GM23338 (cell line): ENCODE measurements around the gene MTA1. TPM values are rescaled to one million over a fixed set of nuclear protein-coding genes. Genes with fewer than 3 reads are reported as not detected.

ENCODE experiments used
- ATAC-seq: fragments of 200-7000 bp; cut with Tn5 transposase; 3 replicates; pipeline ENCODE4 v1.9.1; 2020
- DNase-seq: peaks from one replicate; pipeline ENCODE4 v3.0.0-alpha.2; 2015; ENCODE audit warnings: low spot score
- H2AFZ ChIP-seq: fragments of 200-600 bp; sonication (generic); 2 replicates; pipeline ENCODE4 v1.8.0; 2016; ENCODE audit warnings: antibody characterized with exemption, mild to moderate bottlenecking, moderate library complexity
- H3F3A ChIP-seq: fragments of 200-600 bp; sonication (generic); replicated peaks from 2 replicates; pipeline ENCODE4 v1.8.0; 2017; ENCODE audit warnings: antibody characterized with exemption, mixed run types, low read depth
- H3K27ac ChIP-seq: fragments of 200-600 bp; sonication (generic); 2 replicates; pipeline ENCODE4 v1.6.1; 2016; ENCODE audit warnings: low read depth
- H3K27me3 ChIP-seq: fragments of 200-600 bp; sonication (generic); 2 replicates; pipeline ENCODE4 v1.8.0; 2016; ENCODE audit warnings: mild to moderate bottlenecking, mixed run types, moderate library complexity; ENCODE audit not compliant: insufficient read depth
- H3K36me3 ChIP-seq: fragments of 200-600 bp; sonication (generic); 2 replicates; pipeline ENCODE4 v1.8.0; 2016; ENCODE audit warnings: mild to moderate bottlenecking; ENCODE audit not compliant: insufficient read depth
- H3K4me1 ChIP-seq: fragments of 200-600 bp; sonication (generic); 2 replicates; pipeline ENCODE4 v1.8.0; 2016; ENCODE audit warnings: mild to moderate bottlenecking, moderate library complexity; ENCODE audit not compliant: insufficient read depth
- H3K4me2 ChIP-seq: fragments of 200-600 bp; sonication (generic); 2 replicates; pipeline ENCODE4 v1.7.1; 2017; ENCODE audit warnings: mixed run types
- H3K4me3 ChIP-seq: fragments of 200-600 bp; sonication (generic); 2 replicates; pipeline ENCODE4 v1.6.1; 2016; ENCODE audit warnings: mixed run types
- H3K79me2 ChIP-seq: fragments of 200-600 bp; sonication (generic); replicated peaks from 2 replicates; pipeline ENCODE4 v1.8.0; 2017; ENCODE audit warnings: mild to moderate bottlenecking; ENCODE audit not compliant: insufficient read depth
- H3K9me2 ChIP-seq: fragments of 200-600 bp; sonication (generic); 2 replicates; pipeline ENCODE4 v1.8.0; 2017; ENCODE audit not compliant: insufficient read depth
- H4K20me1 ChIP-seq: fragments of 200-600 bp; sonication (generic); replicated peaks from 2 replicates; pipeline ENCODE4 v1.8.0; 2017; ENCODE audit warnings: mild to moderate bottlenecking; ENCODE audit not compliant: insufficient read depth
- H3K27ac Mint-ChIP-seq: 2 replicates; pipeline ENCODE4 v1.8.0; 2020; ENCODE audit warnings: inconsistent platforms, mild to moderate bottlenecking, moderate library complexity, mixed read lengths
- H3K27me3 Mint-ChIP-seq: 3 replicates; pipeline ENCODE4 v1.8.0; 2022; ENCODE audit warnings: low read depth, mild to moderate bottlenecking, moderate library complexity, mixed read lengths, inconsistent platforms; ENCODE audit not compliant: insufficient read depth, poor library complexity
- H3K36me3 Mint-ChIP-seq: 3 replicates; pipeline ENCODE4 v1.8.0; 2021; ENCODE audit warnings: low read depth, mild to moderate bottlenecking, inconsistent platforms, moderate library complexity, mixed read lengths
- H3K4me1 Mint-ChIP-seq: 3 replicates; pipeline ENCODE4 v1.8.0; 2020; ENCODE audit warnings: mild to moderate bottlenecking, inconsistent platforms, mixed read lengths
- H3K4me3 Mint-ChIP-seq: 3 replicates; pipeline ENCODE4 v1.8.0; 2021; ENCODE audit warnings: moderate library complexity, mild to moderate bottlenecking, inconsistent platforms, mixed read lengths
- H3K9me3 Mint-ChIP-seq: 3 replicates; pipeline ENCODE4 v1.8.0; 2020; ENCODE audit warnings: moderate library complexity, mild to moderate bottlenecking, inconsistent platforms, mixed read lengths
- CREB1 ChIP-seq: fragments of 250-450 bp; sonication (Bioruptor Pico); IDR thresholded peaks from 2 replicates; pipeline ENCODE4 v1.5.0; 2020; ENCODE audit warnings: low read depth, mild to moderate bottlenecking, moderate library complexity
- CTCF ChIP-seq, 2 experiments: fragments of 200-600 bp in 1 of 2; sonication (generic) in 1 of 2; conservative IDR thresholded peaks; 2 replicates each; pipeline versions ENCODE4 v1.5.1 to v1.6.1; 2016 to 2017; ENCODE audit warnings: antibody characterized with exemption in 2 of 2, low read depth in 2 of 2, mild to moderate bottlenecking in 2 of 2, moderate library complexity in 1 of 2
- ETS1 ChIP-seq: IDR thresholded peaks from 2 replicates; pipeline ENCODE4 v1.6.1; 2016; ENCODE audit warnings: antibody characterized with exemption
- EZH2 ChIP-seq: fragments of 200-600 bp; sonication (generic); IDR thresholded peaks from one replicate; pipeline ENCODE4 v1.8.0; 2017; ENCODE audit warnings: antibody characterized with exemption, mild to moderate bottlenecking, low read depth; ENCODE audit not compliant: unreplicated experiment
- EZH2phosphoT487 ChIP-seq: fragments of 200-600 bp; sonication (generic); IDR thresholded peaks from one replicate; pipeline ENCODE4 v1.8.1; 2018; ENCODE audit warnings: antibody characterized with exemption; ENCODE audit not compliant: unreplicated experiment
- JUNB ChIP-seq: IDR thresholded peaks from one replicate; pipeline ENCODE4 v1.6.1; 2016; ENCODE audit warnings: antibody characterized with exemption; ENCODE audit not compliant: unreplicated experiment
- NANOG ChIP-seq: IDR thresholded peaks from 2 replicates; pipeline ENCODE4 v1.6.1; 2016; ENCODE audit warnings: antibody characterized with exemption, borderline replicate concordance
- POLR2AphosphoS5 ChIP-seq: IDR thresholded peaks from 2 replicates; pipeline ENCODE4 v1.6.1; 2016; ENCODE audit warnings: antibody characterized with exemption, low read depth
- REST ChIP-seq: IDR thresholded peaks from one replicate; pipeline ENCODE4 v1.6.1; 2018; ENCODE audit warnings: antibody characterized with exemption; ENCODE audit not compliant: unreplicated experiment
- STAT1 ChIP-seq: IDR thresholded peaks from one replicate; pipeline ENCODE4 v1.6.1; 2016; ENCODE audit warnings: antibody characterized with exemption; ENCODE audit not compliant: unreplicated experiment
- ZNF114 ChIP-seq: fragments of 250-450 bp; sonication (Bioruptor Pico); IDR thresholded peaks from 2 replicates; pipeline ENCODE4 v1.5.0; 2020; ENCODE audit warnings: mild to moderate bottlenecking, moderate library complexity
- ZNF331 ChIP-seq: fragments of 250-450 bp; sonication (Bioruptor Pico); IDR thresholded peaks from 2 replicates; pipeline ENCODE4 v1.5.0; 2020; ENCODE audit warnings: low read depth, mild to moderate bottlenecking, moderate library complexity
- ZNF462 ChIP-seq: fragments of 250-450 bp; sonication (Bioruptor Pico); IDR thresholded peaks from 2 replicates; pipeline ENCODE4 v1.5.0; 2020; ENCODE audit warnings: mild to moderate bottlenecking, moderate library complexity
- polyA plus RNA-seq: library from polyadenylated mRNA; unstranded; fragments of >200 nt; fragmentation: Nextera tagmentation; extraction: Ambion mirVana; gene quantifications from 2 replicates; pipeline ENCODE4 v1.2.1, GENCODE V29; 2016
- total RNA-seq: library from RNA; depleted of rRNA; stranded (reverse); fragments of >200 nt; shearing (Covaris generic); gene quantifications from 2 replicates; pipeline ENCODE4 v1.2.3, GENCODE V29; 2014

The MTA1 gene
- total and polyA plus RNA-seq, 2 experiments from 2014 or later = 53.3 to 126 TPM

GRCh38 chr14:105507247-105507646, 87.6 kb downstream of the MTA1 start:
- Mint-ChIP-seq H3K9me3 (no peaks in the 10 kb centered on the region; the same call in none of the 3 replicates), H3K27ac (no peak overlapping the region), H3K36me3 (no peaks in the 10 kb centered on the region; the same call in 2 of the 3 replicates), H3K27me3 (peaks cover 2% of the 10 kb centered on the region), H3K4me3 (no peak overlapping the region), H3K4me1 (no peaks in the 10 kb centered on the region)
- Histone ChIP-seq H3K4me2 (no peak overlapping the region), H2AFZ (no peak overlapping the region), H3K9me2 (no peaks in the 10 kb centered on the region), H3K4me1 (no peaks in the 10 kb centered on the region), H3K27ac (no peak overlapping the region), H3K79me2 (no peaks in the 10 kb centered on the region), H3K36me3 (no peaks in the 10 kb centered on the region), H3K4me3 (no peak overlapping the region), H4K20me1 (no peaks in the 10 kb centered on the region), H3F3A (no peaks in the 10 kb centered on the region), H3K27me3 (no peaks in the 10 kb centered on the region)
- DNase-seq (no peak), ATAC-seq (no peak)
- TF ChIP-seq ZNF462 (CRISPR knock-in tag) (no peak), CREB1 (no peak), EZH2 (no peak), ETS1 (no peak), STAT1 (no peak), CTCF (conservative IDR thresholded peaks at IDR 0.05; ENCODE audit: low read depth in 2 of 2) (no peak), POLR2AphosphoS5 (no peak), EZH2phosphoT487 (no peak), REST (no peak), NANOG (no peak), JUNB (no peak), ZNF114 (CRISPR knock-in tag) (no peak), ZNF331 (CRISPR knock-in tag) (no peak)
